GM23338 (cell line): ENCODE results near the gene C16orf78.

Source experiments
- CREB1 ChIP-seq: fragments of 250-450 bp; sonication (Bioruptor Pico); IDR thresholded peaks from 2 replicates; pipeline ENCODE4 v1.5.0; 2020; ENCODE audit warnings: low read depth, mild to moderate bottlenecking, moderate library complexity
- EZH2 ChIP-seq: fragments of 200-600 bp; sonication (generic); IDR thresholded peaks from one replicate; pipeline ENCODE4 v1.8.0; 2017; ENCODE audit warnings: antibody characterized with exemption, mild to moderate bottlenecking, low read depth; ENCODE audit not compliant: unreplicated experiment
- EZH2phosphoT487 ChIP-seq: fragments of 200-600 bp; sonication (generic); IDR thresholded peaks from one replicate; pipeline ENCODE4 v1.8.1; 2018; ENCODE audit warnings: antibody characterized with exemption; ENCODE audit not compliant: unreplicated experiment
- JUNB ChIP-seq: IDR thresholded peaks from one replicate; pipeline ENCODE4 v1.6.1; 2016; ENCODE audit warnings: antibody characterized with exemption; ENCODE audit not compliant: unreplicated experiment
- NANOG ChIP-seq: IDR thresholded peaks from 2 replicates; pipeline ENCODE4 v1.6.1; 2016; ENCODE audit warnings: antibody characterized with exemption, borderline replicate concordance
- POLR2AphosphoS5 ChIP-seq: IDR thresholded peaks from 2 replicates; pipeline ENCODE4 v1.6.1; 2016; ENCODE audit warnings: antibody characterized with exemption, low read depth
- STAT1 ChIP-seq: IDR thresholded peaks from one replicate; pipeline ENCODE4 v1.6.1; 2016; ENCODE audit warnings: antibody characterized with exemption; ENCODE audit not compliant: unreplicated experiment
- ZNF114 ChIP-seq: fragments of 250-450 bp; sonication (Bioruptor Pico); IDR thresholded peaks from 2 replicates; pipeline ENCODE4 v1.5.0; 2020; ENCODE audit warnings: mild to moderate bottlenecking, moderate library complexity
- TF ChIP-seq, protein P1 (sequence below), 2 experiments: fragments of 200-600 bp in 1 of 2; sonication (generic) in 1 of 2; conservative IDR thresholded peaks; 2 replicates each; pipeline versions ENCODE4 v1.5.1 to v1.6.1; 2016 to 2017; ENCODE audit warnings: antibody characterized with exemption in 2 of 2, low read depth in 2 of 2, mild to moderate bottlenecking in 2 of 2, moderate library complexity in 1 of 2
- TF ChIP-seq, protein P2 (sequence below): IDR thresholded peaks from one replicate; pipeline ENCODE4 v1.6.1; 2018; ENCODE audit warnings: antibody characterized with exemption; ENCODE audit not compliant: unreplicated experiment

DNA sequence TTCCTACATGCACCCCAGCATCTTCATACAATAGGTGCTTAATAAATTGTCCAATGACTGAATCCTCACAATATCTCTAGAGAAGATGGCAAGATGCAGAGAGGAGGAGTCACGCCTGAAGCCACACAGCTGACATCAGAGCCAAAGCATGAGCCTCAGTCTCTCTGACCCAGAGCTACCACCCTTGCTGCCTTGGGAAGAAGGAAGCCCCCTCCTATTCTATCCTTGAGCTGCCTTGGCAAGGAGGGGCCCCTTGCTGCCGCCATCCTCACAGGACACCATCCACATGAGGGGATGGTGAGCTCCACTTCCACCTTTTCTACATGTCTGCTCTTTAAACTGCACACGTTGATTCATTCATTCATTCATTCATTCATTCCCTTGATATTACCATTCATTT, 37.0 kb upstream of the C16orf78 start:
- TF ChIP-seq, protein P1, sequence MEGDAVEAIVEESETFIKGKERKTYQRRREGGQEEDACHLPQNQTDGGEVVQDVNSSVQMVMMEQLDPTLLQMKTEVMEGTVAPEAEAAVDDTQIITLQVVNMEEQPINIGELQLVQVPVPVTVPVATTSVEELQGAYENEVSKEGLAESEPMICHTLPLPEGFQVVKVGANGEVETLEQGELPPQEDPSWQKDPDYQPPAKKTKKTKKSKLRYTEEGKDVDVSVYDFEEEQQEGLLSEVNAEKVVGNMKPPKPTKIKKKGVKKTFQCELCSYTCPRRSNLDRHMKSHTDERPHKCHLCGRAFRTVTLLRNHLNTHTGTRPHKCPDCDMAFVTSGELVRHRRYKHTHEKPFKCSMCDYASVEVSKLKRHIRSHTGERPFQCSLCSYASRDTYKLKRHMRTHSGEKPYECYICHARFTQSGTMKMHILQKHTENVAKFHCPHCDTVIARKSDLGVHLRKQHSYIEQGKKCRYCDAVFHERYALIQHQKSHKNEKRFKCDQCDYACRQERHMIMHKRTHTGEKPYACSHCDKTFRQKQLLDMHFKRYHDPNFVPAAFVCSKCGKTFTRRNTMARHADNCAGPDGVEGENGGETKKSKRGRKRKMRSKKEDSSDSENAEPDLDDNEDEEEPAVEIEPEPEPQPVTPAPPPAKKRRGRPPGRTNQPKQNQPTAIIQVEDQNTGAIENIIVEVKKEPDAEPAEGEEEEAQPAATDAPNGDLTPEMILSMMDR (conservative IDR thresholded peaks at IDR 0.05; ENCODE audit: low read depth in 2 of 2): no peak
- TF ChIP-seq JUNB: no peak
- no peak for TF ChIP-seq ZNF114 (CRISPR knock-in tag)
- no peak for TF ChIP-seq EZH2
- no peak for TF ChIP-seq NANOG
- TF ChIP-seq POLR2AphosphoS5: no peak
- no peak for TF ChIP-seq STAT1
- no peak for TF ChIP-seq CREB1 (CRISPR knock-in tag)
- TF ChIP-seq, protein P2, sequence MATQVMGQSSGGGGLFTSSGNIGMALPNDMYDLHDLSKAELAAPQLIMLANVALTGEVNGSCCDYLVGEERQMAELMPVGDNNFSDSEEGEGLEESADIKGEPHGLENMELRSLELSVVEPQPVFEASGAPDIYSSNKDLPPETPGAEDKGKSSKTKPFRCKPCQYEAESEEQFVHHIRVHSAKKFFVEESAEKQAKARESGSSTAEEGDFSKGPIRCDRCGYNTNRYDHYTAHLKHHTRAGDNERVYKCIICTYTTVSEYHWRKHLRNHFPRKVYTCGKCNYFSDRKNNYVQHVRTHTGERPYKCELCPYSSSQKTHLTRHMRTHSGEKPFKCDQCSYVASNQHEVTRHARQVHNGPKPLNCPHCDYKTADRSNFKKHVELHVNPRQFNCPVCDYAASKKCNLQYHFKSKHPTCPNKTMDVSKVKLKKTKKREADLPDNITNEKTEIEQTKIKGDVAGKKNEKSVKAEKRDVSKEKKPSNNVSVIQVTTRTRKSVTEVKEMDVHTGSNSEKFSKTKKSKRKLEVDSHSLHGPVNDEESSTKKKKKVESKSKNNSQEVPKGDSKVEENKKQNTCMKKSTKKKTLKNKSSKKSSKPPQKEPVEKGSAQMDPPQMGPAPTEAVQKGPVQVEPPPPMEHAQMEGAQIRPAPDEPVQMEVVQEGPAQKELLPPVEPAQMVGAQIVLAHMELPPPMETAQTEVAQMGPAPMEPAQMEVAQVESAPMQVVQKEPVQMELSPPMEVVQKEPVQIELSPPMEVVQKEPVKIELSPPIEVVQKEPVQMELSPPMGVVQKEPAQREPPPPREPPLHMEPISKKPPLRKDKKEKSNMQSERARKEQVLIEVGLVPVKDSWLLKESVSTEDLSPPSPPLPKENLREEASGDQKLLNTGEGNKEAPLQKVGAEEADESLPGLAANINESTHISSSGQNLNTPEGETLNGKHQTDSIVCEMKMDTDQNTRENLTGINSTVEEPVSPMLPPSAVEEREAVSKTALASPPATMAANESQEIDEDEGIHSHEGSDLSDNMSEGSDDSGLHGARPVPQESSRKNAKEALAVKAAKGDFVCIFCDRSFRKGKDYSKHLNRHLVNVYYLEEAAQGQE: no peak
- no peak for TF ChIP-seq EZH2phosphoT487
